ENCODE results near the gene SQSTM1. TPM values are rescaled to one million over a fixed set of nuclear protein-coding genes. Genes with fewer than 3 reads are reported as not detected.
"Not testable (repeated sequence)": the region's sequence is repeated elsewhere in the genome, so short reads cannot be mapped to it uniquely, and the experiment has no call there.

The SQSTM1 gene
- polyA plus RNA-seq, 3 donors, result 82.0 to 129 (median 104) TPM

DNA sequence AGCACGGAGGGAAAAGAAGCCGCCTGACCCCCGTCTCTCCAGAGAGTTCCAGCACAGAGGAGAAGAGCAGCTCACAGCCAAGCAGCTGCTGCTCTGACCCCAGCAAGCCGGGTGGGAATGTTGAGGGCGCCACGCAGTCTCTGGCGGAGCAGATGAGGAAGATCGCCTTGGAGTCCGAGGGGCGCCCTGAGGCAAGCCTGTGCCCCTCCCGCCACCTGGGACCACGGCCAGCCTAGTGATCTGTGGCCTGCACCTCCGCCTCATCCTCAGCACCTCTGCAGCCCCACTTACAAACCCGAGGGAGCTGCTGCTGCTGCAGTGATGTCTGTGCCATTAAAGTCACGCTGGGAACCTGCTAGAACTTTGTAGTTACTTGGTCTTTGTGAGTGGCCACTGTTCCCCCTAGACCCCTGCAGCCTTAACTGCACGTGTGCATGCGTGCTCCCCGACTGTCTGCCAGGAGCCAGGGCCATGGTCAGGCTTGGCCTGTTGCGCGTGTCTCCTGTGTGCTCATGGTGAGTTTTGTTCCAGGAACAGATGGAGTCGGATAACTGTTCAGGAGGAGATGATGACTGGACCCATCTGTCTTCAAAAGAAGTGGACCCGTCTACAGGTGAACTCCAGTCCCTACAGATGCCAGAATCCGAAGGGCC lies 12.5 kb downstream of the SQSTM1 start:
- DNase-seq (ENCODE audit: extremely low read depth in 1 of 11, low read depth in 9 of 11, low spot score in 4 of 11), result no peak

- DNase-seq (ENCODE audit: extremely low read depth in 1 of 11, low read depth in 9 of 11, low spot score in 4 of 11), result no peak
These were observed 13.0 kb downstream of the SQSTM1 start for GRCh38 chr5:179833709-179834070.

DNA sequence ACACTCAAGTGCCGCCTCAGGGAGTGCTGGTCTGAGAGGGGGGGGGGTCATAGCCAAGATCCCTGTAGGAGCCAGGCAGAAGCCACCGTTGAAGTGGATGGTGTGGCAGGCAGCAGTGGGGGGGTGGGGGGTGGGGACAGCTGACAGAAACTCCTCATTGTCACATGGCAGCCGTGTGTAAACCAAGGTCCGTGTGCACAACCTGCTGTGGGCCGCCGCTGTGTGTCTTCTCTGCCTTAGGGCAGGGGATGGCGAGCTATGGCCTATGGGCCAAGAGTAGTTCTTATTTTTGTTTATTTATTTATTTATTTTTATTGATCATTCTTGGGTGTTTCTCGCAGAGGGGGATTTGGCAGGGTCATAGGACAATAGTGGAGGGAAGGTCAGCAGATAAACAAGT lies 13.4 kb downstream of the SQSTM1 start:
- no peak for DNase-seq (ENCODE audit: extremely low read depth in 1 of 11, low read depth in 9 of 11, low spot score in 4 of 11)

GRCh38 chr5:179834871-179835270 lies 14.2 kb downstream of the SQSTM1 start:
- not testable (repeated sequence) for DNase-seq (ENCODE audit: extremely low read depth in 1 of 11, low read depth in 9 of 11, low spot score in 4 of 11)

- DNase-seq (ENCODE audit: extremely low read depth in 1 of 11, low read depth in 9 of 11, low spot score in 4 of 11), result no peak
These were observed 15.7 kb downstream of the SQSTM1 start for GRCh38 chr5:179836225-179837019.

DNA sequence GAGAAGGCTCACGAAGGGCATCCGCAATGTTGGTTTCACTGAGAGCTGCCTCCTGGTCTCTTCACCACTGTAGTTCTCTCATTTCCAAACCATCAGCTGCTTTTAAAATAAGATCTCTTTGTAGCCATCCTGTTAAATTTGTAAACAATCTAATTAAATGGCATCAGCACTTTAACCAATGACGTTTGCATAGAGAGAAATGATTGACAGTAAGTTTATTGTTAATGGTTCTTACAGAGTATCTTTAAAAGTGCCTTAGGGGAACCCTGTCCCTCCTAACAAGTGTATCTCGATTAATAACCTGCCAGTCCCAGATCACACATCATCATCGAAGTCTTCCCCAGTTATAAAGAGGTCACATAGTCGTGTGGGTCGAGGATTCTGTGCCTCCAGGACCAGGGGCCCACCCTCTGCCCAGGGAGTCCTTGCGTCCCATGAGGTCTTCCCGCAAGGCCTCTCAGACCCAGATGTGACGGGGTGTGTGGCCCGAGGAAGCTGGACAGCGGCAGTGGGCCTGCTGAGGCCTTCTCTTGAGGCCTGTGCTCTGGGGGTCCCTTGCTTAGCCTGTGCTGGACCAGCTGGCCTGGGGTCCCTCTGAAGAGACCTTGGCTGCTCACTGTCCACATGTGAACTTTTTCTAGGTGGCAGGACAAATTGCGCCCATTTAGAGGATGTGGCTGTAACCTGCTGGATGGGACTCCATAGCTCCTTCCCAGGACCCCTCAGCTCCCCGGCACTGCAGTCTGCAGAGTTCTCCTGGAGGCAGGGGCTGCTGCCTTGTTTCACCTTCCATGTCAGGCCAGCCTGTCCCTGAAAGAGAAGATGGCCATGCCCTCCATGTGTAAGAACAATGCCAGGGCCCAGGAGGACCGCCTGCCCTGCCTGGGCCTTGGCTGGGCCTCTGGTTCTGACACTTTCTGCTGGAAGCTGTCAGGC lies 16.6 kb downstream of the SQSTM1 start:
- DNase-seq (ENCODE audit: extremely low read depth in 1 of 11, low read depth in 9 of 11, low spot score in 4 of 11), result no peak

GRCh38 chr5:179839328-179840256 lies 18.9 kb downstream of the SQSTM1 start:
- DNase-seq (ENCODE audit: extremely low read depth in 1 of 11, low read depth in 9 of 11, low spot score in 4 of 11), result no peak

- no peak for DNase-seq (ENCODE audit: extremely low read depth in 1 of 11, low read depth in 9 of 11, low spot score in 4 of 11)
These were observed 19.6 kb downstream of the SQSTM1 start for GRCh38 chr5:179840321-179840720.

DNA sequence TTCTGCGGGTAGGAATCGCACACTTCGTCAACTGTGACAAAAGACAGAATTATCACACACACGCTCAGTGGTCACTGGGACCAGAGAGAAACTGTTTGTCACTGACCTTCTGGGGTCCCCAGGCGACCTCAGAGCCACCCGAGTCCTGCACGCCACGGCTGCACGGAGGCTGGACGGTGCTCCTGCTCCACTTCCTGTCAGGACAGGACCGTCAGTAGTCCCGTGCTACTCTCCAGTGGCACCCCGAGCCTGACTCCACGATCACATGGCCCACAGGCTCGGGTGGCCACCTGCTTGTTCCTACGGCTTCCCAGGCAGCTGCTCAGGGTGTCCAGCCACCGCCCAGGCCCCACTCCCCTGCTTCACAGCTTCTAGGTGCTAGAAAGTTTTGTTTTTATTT lies 20.1 kb downstream of the SQSTM1 start:
- DNase-seq (ENCODE audit: extremely low read depth in 1 of 11, low read depth in 9 of 11, low spot score in 4 of 11), result no peak

- no peak for DNase-seq (ENCODE audit: extremely low read depth in 1 of 11, low read depth in 9 of 11, low spot score in 4 of 11)
These were observed 20.9 kb downstream of the SQSTM1 start for GRCh38 chr5:179841621-179842020.

- no peak for DNase-seq (ENCODE audit: extremely low read depth in 1 of 11, low read depth in 9 of 11, low spot score in 4 of 11)
These were observed 32.4 kb downstream of the SQSTM1 start for GRCh38 chr5:179852993-179853547.

DNA sequence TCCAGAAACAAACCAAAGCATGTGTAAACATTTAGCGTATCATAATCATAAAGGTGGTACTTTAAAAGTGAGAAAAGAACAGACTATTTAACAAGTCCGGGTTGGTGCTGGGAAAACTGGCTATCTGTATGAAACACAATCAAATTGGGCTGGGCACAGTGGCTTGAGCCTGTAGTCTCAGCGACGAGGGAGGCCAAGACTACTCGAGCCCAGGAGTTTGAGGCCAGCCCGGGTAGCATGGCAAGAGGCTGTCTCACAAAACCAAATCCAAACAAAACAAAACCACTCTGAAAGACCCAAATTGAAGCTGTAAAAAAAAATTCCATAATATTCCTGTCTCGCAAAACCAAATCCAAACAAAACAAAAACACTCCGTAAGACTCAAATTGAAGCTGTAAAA lies 33.7 kb downstream of the SQSTM1 start:
- DNase-seq (ENCODE audit: extremely low read depth in 1 of 11, low read depth in 9 of 11, low spot score in 4 of 11), result no peak

DNA sequence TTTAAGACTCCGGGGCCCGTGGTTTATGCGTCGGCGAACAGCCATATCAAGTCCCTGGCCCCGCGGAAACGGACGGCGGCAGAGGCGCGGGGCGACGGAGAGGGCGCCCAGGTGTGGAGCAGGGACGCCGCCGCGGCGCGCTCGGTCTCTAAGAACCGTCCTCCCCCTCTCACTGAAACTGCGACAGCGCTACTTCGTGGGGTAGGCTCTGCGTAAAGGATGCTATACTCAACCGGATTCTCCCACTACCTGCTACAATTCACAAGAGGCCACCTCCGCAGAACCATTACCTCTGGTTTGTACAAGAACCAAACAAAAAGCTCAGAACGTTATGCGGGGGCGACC lies 37.5 kb downstream of the SQSTM1 start:
- DNase-seq (ENCODE audit: extremely low read depth in 1 of 11, low read depth in 9 of 11, low spot score in 4 of 11), result peak in 9 of 11 donors; percentile 10 to 40 (median 32)

- peak; percentile 76 to 95 (median 90) for DNase-seq (ENCODE audit: extremely low read depth in 1 of 11, low read depth in 9 of 11, low spot score in 4 of 11)
These were observed 38.1 kb downstream of the SQSTM1 start, which contains the start of gene MRNIP for GRCh38 chr5:179858586-179859427. Gene MRNIP (minus strand): TSS chr5:179858817. CDS start chr5:179858796, 21 bp downstream.

- no peak for DNase-seq (ENCODE audit: extremely low read depth in 1 of 11, low read depth in 9 of 11, low spot score in 4 of 11)
These were observed 39.6 kb downstream of the SQSTM1 start for GRCh38 chr5:179860301-179860700.

DNA sequence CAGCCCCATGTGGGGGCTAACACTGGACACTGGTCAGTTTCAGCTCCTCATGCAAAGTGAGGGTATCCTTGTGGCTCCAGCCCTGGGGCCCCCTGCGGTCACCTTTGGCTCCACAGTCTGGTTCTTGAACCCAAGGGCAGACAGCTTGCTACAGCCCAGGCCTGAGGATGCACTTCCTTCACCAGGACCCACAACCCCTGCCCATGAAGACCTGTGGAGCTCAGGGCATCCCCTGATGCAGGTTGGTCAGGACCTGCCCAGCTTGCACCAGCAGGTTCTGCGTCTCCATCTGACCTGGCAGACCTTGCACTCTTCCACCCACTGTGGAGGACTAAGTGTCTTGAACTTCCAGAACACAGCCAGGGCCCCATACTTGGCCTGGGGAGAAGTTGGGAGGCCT lies 41.6 kb downstream of the SQSTM1 start:
- no peak for DNase-seq (ENCODE audit: extremely low read depth in 1 of 11, low read depth in 9 of 11, low spot score in 4 of 11)

- no peak for DNase-seq (ENCODE audit: extremely low read depth in 1 of 11, low read depth in 9 of 11, low spot score in 4 of 11)
These were observed 42.2 kb downstream of the SQSTM1 start for GRCh38 chr5:179862891-179863290.
